GM19395 (cell line): ENCODE data around the gene CHD8.

Source experiments
- ATAC-seq: cut with Tn5 transposase; IDR thresholded peaks from one replicate; pipeline ENCODE4 v1.9.1; 2021; ENCODE audit warnings: mild to moderate bottlenecking, moderate library complexity; ENCODE audit not compliant: unreplicated experiment

CHD8 gene

DNA sequence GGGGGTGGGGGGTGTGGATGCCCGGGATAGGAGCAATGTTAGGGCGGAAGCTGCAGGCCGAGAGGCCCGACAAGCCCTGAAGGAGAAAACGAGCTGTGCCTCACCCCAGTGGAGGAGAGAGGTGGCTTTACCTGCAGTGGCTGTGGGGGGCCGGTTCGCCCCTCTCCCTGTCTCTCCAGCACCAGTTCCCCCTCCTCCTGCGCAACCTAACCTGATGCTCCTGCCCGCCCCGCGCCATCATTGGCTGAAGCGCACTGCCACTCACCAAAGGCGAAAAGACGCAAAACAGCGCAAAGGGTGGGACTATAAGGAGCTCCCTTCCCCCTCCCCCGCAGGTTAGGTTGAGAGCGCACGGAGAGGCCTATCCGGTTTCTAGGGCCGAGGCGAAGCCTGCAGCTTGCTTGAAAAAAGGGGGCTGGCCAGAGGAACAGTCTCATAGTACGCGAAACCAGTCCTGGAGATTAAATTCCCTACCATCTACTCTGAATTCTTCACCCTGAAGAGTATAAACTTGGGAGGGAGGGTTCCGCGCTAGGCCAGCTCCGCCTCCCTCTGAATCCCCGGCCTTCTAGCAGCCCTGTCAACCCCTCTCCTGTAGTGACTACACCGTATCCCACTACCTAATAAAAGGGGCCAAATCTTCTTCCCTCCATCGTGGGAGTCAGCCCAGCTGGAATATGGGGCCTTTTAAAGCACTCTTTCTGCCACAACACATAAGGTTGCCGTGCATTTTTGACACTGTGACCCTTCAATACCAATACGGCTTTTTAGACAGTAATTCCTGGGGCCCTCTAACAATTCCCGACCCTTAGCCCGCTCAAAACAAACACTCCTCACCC lies 18.6 kb downstream of the CHD8 start:
- ATAC-seq: peak; percentile 99

DNA sequence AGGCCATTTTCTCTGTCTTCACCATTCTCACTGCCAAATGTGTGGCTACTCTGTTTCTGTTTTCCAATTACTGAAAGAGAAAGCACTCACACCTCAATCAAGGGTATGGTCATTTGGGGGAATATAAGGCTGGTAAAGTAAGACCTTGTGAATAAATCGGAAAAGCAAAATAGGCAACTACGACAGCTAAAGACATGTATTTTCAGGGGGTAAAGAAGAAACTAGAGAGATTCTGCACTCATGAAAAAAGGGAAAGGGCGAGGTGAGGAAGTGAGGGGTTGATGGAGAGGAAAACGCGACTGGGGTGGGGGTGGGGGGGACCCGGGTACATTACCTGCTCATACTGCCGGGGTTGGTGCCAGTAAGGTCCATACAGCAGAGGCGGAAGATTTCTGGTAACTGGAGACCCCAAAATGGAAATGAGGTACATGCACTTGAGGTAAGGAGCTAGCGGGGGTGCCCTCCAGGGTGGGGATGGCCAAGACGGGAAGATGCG lies 19.3 kb downstream of the CHD8 start:
- no peak for ATAC-seq

DNA sequence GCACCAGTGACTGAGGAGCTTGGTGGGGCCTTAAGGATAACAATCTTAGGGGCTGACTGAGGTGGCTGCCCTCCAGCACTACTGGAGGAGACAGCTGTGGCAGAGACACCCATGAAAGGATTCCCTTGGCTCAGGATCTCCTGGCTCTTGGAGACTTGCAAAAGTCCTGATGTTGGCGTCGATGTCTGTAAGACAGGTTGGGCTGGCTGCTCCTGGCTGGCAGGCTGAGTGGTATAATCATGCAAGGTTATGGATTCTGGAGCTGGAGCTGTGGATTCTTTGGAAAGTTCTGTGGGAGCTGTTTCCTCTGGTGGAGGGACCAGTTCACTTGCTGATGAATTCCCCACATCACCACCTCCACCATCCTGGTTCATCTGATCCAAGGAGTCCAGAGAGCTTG lies 24.8 kb downstream of the CHD8 start:
- ATAC-seq: no peak

DNA sequence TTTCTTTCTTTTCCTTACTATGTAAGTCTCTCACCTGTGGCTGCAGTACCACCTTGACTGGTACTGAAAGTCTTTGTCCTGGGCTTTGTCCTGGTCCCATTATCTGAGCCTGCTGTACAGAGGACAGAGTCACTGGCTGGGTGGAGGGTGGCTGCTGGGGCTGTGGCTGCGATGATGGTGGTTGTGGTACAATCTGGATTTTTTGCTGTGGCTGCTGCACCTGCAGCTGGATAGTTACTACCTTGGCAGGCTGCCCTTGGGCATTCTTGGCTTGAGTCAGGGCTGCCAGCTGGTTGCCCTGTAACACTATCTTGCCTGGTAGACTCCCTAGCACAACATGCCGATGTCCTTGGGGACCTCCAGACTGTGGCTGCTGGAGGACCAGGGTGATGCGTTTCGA lies 27.0 kb downstream of the CHD8 start:
- no peak for ATAC-seq

DNA sequence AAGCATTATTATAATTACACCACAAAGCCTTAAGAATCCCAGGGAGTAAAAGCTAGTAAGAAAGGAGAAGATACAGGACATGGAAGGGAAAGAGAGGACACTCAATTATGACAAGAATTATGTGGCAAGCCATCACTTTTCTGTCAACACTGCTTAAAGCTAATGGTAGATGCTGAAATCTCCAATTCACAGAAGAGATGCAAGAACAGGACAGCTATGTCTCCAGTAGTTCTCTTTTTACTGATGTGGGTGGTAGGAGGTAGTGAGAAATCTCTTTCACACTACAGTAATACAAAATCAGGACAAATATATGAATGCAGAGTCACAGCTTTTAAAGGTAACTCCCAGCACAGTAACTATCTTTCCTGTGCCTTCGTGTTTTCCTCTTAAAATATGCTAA lies 29.2 kb downstream of the CHD8 start:
- no peak for ATAC-seq

DNA sequence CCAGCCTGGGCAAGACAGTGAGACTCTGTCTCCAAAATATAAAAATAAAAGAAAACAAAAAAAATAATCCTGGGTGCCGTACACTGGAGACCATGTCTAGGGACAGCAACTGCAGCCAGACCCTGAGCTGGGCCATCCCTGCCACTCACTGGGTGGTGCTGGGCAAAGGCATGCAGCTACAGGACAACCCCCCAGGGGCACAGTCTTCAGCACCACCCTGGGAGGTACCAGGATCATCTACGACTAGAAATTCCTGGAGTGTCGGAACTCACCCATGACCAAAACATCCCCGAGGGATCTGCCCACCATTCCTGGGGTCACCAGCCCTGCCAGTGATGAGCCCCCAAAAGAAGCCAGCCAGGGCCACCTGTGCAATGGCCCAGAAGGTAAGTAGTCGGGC lies 36.4 kb downstream of the CHD8 start:
- no peak for ATAC-seq

DNA sequence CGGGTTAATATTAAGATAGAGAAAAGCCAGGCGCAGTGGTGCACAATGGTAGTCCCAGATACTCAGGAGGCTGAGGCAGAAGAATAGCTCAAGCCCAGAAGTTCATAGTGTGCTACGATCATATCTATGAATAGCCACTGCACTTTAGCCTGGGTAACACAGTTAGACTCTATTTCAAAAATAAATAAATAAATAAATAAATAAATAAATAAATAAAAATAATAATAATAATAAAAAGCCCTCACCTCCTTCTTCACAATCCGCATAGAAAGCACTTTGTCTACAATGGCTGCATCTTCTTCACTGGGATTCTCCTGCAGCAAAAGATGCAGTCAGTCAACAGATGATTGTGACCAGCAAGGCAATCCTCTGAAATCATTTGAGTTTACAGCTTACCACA lies 40.6 kb downstream of the CHD8 start:
- no peak for ATAC-seq

DNA sequence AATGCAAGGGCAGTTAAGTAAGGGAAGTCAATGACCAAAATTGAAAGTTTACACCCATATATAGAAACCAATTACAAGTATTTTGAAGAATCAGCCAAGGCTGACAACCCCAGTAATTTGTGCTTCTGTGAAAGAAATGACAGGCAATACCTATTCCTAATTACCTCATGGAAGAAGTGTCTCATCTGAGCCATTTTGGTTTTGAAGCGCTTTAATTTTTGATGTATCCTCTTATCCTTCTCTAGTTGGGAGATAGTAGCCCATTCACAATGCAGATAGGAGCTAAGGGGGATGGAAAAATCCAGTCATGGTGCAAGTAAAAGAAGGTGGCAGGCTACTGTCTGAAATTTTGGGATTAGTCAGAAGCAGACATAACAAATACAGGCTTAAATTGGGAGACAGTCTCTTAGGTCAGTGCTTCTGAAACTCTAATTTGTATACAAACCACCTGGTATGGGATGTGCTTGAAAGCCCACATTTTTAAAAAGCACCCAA lies 41.7 kb downstream of the CHD8 start:
- no peak for ATAC-seq

DNA sequence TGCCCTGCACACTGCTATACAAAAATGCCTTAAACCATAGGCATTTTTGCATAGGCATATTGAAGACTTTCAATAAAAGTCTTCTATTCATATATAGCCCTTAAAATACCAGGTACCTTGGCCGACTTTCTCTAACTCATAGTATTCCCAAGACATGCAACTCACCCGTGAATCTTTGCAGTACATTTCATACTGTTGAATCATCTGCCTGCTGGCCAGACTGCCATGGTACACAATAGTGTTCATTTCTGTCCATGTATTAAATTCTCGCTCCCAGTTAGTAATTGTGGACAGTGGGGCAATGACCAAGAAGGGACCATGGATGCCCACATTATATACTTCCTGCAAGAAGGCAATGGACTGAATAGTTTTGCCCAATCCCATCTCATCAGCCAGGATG lies 47.8 kb downstream of the CHD8 start:
- no peak for ATAC-seq

DNA sequence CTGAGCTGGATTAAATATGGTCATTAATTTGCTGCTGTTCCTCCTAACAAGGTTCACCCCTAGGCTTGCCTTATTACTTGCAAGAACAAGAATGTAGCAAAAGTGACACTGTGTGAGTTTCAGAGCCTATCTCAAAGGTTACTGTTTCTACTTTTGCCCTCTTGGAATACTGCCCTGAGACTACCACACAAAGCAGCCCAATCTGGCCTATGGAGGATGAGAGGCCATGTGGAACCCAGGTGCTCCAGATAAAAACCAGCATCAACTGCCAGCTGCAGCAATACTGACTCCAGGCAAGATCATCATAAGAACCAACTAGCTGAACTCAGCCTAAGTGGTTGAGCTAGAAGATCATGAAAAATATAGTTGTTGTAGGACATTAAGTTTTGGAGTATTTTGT lies 49.7 kb downstream of the CHD8 start:
- ATAC-seq: no peak

DNA sequence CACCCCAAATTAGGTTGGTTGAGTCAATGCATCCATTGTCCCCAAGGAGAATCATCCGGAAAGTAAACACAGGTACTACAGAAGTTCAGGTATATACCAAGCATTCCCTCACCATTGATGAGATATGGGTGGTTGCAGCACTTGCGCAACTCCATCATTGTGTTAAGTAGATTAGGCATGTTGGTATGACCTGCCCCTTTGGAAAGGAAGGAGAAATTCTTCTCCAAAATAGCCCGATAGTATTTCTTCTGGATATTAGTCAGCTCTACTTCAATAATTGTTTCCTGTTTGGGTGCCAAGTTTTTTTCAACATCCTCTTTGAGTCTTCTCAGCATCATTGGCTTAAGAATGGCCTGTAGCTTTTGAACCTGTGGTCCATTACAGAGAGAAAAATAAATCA lies 50.8 kb downstream of the CHD8 start:
- ATAC-seq: no peak

DNA sequence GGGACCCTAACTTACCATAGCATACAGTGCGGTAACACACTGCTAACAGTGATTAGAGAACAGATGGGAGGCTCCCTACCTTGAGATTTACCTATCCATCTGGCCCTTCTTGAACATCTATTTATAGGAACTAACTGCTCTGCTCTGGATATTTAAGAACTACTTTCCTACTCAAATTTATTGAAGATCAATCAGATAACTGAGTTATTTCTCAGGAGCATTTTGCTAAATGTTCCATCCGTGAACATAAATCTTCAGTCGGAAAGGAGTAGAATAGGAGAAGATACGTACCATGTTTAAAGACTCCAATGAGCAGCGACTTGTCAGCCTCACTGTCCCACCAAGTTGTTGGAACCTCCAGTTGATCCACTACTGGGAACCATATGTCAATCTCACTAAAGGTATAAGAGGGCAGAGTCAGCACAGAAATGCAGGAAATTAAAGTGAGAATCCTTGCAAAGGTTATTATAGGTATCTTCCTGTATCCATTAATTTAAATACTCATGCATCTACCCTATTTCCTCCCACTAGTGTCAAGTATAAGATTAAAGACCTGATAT lies 56.5 kb downstream of the CHD8 start:
- no peak for ATAC-seq

DNA sequence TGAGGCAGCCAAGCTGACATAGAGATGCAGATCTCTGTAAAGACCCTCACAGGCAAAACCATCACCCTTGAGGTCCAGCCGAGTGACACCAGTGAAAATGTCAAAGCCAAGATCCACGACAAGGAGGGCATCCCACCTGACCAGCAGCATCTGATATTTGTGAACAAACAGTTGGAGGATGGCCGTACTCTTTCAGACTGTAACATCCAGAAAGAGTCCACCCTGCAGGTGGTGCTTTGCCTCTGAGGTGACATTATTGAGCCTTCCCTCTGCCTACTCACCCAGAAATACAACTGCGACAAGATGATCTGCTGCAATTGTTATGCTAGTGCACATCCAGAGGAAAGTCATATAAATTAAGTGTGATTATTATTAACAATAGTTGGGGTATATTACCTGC lies 57.0 kb downstream of the CHD8 start:
- no peak for ATAC-seq

DNA sequence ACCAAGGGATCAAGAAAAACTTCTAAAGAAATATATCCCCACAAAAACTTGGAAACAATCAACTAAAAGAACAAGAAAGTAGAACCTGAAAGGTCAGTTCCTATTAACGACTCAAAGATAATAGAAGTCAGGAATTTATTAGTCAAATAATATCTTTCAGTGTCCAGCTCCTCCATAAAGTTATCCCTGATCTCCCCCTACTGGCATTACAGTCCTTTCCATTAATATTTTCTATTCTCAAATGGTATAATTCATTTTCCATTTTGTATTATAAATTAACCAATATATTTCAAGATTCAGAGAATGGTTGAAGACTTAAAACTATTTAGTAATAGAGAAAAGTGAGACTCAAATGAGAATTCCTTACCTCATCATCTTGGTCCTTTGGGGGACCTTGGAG lies 60.5 kb downstream of the CHD8 start:
- ATAC-seq: no peak

DNA sequence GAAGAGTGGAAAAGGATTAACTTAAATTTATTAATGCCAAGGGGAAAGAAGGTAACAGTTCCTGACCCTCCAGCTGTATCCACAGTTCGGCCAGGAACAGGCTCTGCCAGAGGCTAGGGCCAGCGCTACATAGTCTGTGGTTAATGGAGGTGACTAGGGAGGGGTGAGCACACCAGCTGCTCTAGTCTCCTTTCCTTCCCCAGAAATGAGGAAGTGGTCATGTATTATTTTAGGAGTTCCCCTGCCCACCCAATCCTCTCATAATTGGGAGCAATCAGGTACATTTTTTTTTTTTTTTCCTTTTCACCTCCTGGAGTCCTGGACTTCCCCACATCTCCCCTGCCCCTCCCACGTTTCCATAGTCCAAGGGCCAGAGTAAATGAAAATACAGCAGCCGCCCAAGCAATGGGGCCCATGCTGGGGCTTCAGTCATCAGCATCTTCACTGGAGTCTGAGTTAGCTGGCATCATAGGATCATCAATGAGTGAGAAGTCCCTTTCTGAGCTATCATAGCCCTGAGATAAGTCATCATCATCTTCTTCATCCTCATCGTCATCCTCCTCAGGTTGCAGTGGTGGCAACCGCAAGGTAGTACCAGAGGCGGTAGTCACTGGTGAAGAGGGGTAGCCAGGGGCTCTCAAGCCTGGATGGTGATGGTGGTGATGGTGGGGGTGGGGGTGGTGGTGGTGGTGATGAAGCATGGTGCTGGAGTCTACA lies 70.6 kb downstream of the CHD8 start:
- peak; percentile 34 for ATAC-seq

DNA sequence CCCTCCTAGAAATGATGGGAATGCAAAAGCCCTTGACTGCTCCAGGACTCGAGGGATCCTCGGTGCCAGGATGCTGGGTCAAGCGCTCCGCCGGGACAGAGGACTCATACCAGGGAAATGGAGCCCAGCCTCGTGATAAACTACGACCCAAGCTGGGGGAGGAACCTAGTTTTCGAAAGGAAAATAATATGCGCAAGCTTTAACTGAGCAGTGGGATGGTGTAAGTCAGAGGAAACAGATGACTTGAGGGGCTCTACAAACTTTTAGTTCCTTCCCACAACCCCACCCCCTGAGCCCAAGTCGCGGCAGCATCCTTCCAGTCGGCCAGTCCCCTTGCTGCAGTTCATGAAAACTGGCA lies 71.5 kb downstream of the CHD8 start:
- peak; percentile 38 for ATAC-seq

DNA sequence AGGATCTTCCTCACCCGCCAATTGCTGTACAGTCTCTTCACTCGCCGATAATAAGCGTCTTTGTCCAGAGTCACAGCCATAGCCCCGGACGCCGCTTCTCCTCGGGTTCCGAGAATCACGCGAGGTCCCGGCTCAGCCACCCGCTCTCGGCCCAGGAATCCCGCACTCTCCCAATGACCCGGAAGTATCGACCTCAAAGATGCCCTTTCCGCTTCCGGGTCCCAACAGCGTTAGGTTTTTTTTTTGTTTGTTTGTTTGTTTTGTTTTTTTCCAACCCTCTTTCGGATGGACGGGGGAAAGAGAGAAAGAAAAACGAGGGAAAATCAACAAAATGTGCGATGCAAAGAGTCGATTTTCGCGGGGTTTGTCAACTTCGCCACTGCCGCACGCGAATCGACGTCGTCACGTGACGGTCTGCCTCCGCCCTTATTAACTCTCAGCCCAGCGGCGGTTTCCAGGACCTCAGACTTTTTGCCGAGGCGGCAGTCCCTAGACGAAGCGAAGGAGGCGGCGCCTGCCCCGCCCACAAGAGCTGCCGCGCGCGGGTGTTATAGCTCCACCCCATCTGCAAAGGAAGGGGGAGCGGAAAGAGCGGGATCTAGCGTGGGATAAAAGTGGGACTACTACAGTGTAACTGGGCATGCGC lies 72.0 kb downstream of the CHD8 start, which contains the start of gene SUPT16H:
TSS of gene SUPT16H (minus strand) at position 172 of the 646 bp plus-strand sequence. CDS start at position 80, 92 bp downstream.
- ATAC-seq: peak; percentile 88

DNA sequence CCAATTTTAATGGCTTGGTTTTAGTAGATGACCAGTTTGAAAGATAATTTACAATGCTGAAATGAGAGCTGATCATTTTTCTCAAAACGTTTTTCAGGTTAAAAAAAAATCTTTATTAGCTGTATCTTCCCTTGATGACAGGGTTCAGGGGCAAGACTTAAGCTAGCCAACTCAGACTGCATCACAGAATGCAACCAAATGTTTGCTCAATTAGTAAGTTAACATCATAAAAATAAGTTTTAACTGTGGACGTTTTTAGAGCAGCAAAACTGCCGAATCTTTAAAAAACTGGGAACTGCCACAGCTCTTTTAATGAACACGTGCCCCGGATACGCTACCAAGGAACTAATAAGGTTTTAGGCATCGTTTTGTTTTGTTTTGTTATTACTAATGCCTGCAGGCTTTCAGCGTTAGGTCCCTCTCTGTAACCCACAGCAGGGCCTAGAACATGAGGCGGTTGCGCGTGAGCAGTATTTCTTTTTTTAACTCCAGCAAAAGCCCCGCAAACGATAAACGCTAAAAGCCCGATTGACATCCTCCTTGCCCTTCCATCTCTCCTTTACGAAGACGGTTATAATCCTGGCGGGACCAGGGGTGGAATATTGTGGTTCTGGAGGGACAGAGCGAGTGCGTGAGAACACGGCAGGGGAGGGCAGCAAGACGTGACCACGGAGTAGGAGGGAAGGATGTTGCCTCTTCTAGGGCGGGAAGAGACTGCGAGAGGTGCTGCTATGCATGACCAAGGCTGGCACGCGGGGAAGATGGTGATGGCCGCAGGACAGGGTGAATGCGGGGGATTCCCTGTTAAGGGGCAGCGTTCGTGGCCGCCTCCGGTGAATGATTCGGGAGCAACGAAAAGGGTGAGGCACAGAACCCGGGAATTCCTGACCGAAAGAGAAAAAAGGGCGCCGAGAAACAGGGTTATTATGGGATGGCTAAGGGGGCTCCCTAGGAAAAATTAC lies 72.8 kb downstream of the CHD8 start:
- no peak for ATAC-seq

DNA sequence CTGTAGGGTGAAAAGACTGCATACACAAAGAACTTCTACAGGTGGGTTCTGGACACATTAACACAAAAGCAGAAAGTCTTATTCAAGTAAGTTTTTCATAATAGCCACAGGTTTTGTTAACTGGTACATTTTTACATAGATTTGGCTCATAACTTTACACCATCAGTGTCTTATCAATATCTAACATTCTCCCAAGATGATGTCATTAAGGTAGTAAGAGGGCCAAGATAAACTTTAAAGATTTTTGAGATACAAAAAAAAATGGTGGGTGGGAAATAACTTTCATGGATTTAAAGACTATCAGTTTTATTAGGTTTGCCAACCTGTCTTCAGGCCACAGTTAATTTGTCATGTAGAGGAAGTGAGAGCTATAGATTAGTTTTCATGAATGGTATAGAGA lies 73.8 kb downstream of the CHD8 start:
- ATAC-seq: no peak

DNA sequence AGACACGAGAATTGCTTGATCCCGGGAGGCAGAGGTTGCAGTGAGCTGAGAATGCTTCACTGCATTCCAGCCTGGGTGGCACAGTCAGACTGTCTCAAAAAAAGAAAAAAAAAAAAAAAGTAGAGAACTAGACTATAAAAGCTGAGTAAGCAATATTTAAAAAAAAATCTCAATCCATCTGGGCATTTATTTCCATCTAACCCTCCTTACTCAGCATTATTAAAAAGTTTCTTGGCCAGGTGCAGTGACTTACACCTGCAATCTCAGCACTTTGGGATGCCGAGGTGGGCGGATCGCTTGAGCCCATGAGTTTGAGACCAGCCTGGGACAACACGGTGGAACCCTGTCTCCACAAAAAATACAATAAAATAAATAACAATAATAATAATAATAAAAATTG lies 76.6 kb downstream of the CHD8 start:
- ATAC-seq: no peak
